ENCODE results near the gene RLN3.

GRCh38 chr19:14006766-14007562 is 21.0 kb upstream of the RLN3 start:
- TF ChIP-seq CTCF (conservative IDR thresholded peaks at IDR 0.05; ENCODE audit: low read depth, low read length), result no peak
- no peak for TF ChIP-seq EZH2 (IDR thresholded peaks at IDR 0.05; ENCODE audit: low read length, unreplicated experiment)

Measured in PC-3 (cell line).